GM12872 (cell line): ENCODE measurements around the gene ANO3.

ENCODE experiments used
- CTCF ChIP-seq: IDR thresholded peaks from 3 replicates; pipeline ENCODE4 v1.5.1; 2011; ENCODE audit warnings: low read depth, mild to moderate bottlenecking, low read length, moderate library complexity; ENCODE audit not compliant: insufficient read depth

Gene ANO3

GRCh38 chr11:26321516-26321915, 10.4 kb upstream of the ANO3 start:
- no peak for TF ChIP-seq CTCF

- TF ChIP-seq CTCF, result no peak
These were observed 9.4 kb upstream of the ANO3 start for GRCh38 chr11:26322335-26323067.

GRCh38 chr11:26323837-26324236, 8.1 kb upstream of the ANO3 start:
- TF ChIP-seq CTCF, result no peak

GRCh38 chr11:26324270-26324669, 7.7 kb upstream of the ANO3 start:
- TF ChIP-seq CTCF, result no peak

- TF ChIP-seq CTCF, result no peak
These were observed 5.0 kb upstream of the ANO3 start for GRCh38 chr11:26326793-26327400.

- no peak for TF ChIP-seq CTCF
These were observed 2.7 kb upstream of the ANO3 start for GRCh38 chr11:26329206-26329605.

GRCh38 chr11:26330262-26330661, 1.7 kb upstream of the ANO3 start:
- no peak for TF ChIP-seq CTCF

- TF ChIP-seq CTCF, result no peak
These were observed 614 bp downstream of the ANO3 start for GRCh38 chr11:26332572-26332915.
